HG03460 (cell line): ENCODE data around the gene DGKG.
A peak's percentile ranks its signal among the peaks of the same experiment; 100 is the strongest.

ENCODE experiments used
- ATAC-seq: cut with Tn5 transposase; IDR thresholded peaks from one replicate; pipeline ENCODE4 v1.9.1; 2021; ENCODE audit not compliant: unreplicated experiment

DGKG gene

DNA sequence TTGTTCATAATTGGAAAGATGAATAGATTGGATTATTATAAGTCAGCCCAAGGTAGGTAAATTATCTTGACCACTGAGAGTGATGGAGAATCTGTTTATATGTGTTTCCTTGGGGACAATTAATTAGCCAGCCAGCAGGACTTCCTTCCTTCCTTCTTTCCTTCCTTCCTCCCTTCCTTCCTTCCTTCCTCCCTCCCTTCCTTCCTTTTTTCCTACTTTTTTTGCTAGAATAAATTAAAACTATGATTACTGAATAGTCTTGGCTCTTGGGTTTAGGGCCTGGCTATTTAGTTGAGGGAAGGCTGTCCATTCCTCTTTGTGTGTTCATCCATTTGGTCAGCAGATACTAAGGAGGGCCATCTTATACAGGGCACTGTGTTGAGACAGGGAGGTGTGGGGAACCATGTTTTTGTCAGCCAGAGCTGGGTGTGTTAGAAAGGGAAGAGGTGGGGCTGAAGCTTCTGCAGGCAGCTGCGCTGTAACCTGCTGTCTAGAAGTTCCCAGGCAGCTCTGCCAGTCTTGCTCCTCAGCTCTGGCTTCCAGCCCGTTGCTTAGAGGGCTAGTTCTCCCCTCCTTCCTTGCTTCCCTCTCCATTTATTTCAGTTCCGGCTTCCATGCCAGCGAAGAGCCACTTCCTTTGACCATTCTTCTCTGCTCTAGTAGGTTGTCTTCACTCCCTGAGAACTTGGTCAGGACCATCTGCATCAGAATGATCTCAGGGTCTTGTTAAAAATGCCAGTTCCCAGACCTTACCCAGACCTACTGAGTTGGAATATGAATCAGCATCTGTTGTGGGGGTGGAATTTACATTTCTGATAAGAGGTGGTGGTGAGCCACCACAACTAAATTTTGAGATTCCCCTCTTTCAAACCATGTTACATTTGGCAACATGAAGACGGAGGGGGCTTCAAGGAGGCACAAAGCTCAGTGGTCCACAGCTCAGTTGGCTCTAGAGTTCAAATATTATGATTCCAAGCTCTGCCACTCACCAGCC lies 113.9 kb downstream of the DGKG start:
- ATAC-seq, result no peak

DNA sequence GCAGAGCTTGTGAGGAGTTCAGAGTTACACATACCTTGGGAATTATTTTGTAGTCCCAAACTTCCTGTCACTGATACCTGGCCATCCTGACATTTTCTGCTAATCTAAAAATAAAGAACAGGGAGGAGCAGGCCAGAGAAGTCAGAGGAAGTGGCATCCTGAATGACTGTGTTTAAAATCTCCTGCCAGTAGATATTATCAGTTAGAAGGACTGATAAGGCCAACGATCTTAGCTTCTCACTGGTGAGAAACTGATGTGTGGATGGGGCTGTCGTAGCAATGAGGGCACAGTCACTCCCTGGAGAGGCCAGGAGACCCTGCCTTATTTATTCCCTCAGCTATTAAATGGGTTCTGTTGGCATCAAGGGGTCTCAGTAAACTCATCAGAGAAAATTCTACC lies 115.1 kb downstream of the DGKG start:
- no peak for ATAC-seq

GRCh38 chr3:186244016-186244415 lies 118.0 kb downstream of the DGKG start:
- ATAC-seq, result no peak

- ATAC-seq, result peak; percentile 87
Measured at GRCh38 chr3:186241910-186242821, 119.9 kb downstream of the DGKG start.

GRCh38 chr3:186239321-186239720 lies 122.7 kb downstream of the DGKG start:
- ATAC-seq, result no peak

- ATAC-seq, result no peak
Measured at GRCh38 chr3:186237915-186238314, 124.1 kb downstream of the DGKG start.

DNA sequence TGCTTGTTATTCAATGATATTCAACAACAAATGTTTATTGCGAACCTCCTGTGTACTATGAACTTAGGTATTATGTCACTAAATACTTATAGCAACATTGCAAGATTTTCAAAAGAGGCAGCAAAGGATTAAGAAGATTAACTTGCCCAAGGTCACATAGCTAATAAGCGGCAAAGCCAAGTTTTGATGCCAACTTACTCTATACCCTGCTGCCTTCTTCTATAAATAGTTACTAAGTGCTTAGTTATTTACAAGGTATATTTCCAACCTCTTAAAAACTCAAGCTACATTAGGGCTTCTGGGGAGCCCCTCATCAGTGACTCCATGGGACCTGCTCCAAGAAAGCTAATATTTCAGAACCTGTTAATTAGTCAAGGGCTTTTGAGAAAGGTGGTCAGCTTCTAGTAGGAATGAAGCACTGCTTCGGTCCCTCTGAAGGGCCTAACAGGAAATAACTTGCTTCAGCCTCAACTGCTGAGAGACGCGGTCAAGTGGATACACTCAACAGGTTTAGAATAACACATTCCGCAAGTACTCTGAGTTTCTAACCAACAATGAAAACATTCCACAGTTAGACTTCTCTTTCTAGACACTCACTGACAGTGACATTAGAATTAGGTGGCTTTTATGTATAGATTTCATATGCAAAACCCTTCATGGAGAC lies 125.5 kb downstream of the DGKG start:
- no peak for ATAC-seq

DNA sequence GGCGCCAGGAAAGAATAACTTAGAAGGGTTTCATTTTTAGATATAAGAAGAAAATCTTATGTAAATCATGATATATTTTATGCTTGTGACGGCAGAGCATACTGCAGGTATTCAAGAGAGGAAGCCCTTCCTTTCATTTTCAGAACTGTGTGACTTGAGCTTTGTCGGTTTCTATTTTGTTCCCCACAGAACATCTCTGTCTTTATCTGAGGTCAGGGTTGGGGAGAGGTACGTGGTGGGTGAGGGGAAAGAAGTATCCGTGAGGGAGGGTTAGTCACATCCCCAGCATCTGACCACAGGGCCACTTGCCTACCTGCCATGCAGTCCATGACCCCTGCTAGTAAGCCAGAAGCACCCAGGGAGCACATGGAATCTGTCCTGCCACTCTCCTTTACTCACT lies 126.5 kb downstream of the DGKG start:
- ATAC-seq, result peak; percentile 88

- no peak for ATAC-seq
Measured at GRCh38 chr3:186234152-186234551, 127.9 kb downstream of the DGKG start.

DNA sequence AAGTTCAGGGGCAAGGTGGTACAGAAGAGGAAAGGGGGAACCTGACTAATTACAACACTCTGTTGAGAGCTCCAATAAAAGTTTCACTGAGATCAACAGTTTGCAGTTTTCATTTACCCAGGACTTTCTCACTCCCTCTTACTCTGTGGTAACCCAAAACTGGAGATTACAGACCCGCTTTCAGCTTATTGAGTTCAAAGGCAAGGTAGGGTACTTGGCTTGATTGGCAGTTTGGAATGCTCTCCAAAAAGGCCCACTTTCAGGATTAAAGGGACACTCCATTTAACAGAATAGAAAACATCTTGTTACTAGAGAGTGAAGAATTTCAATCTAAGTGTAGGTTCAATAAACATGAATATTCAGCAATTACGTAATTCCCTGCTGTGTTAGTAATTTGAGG lies 135.6 kb downstream of the DGKG start:
- ATAC-seq, result no peak

- ATAC-seq, result peak; percentile 54
Measured at GRCh38 chr3:186225603-186226002, 136.4 kb downstream of the DGKG start.

GRCh38 chr3:186224041-186224610 lies 137.9 kb downstream of the DGKG start:
- no peak for ATAC-seq

GRCh38 chr3:186223476-186223875 lies 138.6 kb downstream of the DGKG start:
- no peak for ATAC-seq

- no peak for ATAC-seq
Measured at GRCh38 chr3:186221760-186222378, 140.2 kb downstream of the DGKG start.

- no peak for ATAC-seq
Measured at GRCh38 chr3:186220911-186221645, 141.0 kb downstream of the DGKG start.

DNA sequence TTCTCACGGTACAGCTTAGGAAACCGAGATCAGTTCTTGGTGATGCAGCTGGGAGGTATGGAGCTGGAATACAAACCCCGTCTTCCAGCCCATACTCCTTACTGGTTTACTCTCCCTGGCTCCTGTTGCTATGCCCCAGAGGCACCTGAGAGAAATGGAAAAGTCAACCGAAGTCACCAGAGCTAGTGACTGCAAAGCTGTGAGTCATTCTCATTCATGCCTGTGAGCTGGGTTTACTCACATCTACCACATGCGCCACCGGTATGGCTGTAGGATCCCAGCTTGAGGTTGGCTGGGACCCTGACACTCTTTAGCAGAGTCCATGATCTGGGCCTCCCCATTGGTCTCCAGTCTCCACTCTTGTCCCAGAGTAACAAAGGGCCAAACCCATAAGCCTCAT lies 141.7 kb downstream of the DGKG start:
- no peak for ATAC-seq

- no peak for ATAC-seq
Measured at GRCh38 chr3:186219211-186219638, 142.8 kb downstream of the DGKG start.

DNA sequence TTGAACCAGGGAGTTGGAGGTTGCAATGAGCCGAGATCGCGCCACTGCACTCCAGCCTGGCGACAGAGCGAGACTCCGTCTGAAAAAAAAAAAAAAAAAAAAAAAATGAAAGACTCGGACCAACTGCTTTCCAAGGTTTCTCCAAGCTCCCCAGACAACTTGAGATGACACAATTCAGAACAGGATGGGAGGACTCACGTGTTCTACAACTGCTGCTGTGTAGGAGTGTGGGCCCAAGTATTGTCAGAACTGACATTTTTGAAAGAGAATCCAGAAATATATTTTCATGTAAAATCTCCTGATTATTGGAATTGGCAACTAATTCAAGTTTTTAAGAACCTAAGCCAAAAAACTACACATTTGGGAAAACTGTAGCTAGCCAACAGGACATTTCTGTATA lies 143.6 kb downstream of the DGKG start:
- ATAC-seq, result no peak

- ATAC-seq, result peak; percentile 96
Measured at GRCh38 chr3:186217820-186218164, 144.2 kb downstream of the DGKG start.
